Hematopoietic multipotent progenitor cell treated with erythropoietin and hydrocortisone succinate and interleukin-3 and kit ligand, for 6 days (in vitro differentiated cells): ENCODE measurements around the gene LPP.
"Not testable (repeated sequence)": the region's sequence is repeated elsewhere in the genome, so short reads cannot be mapped to it uniquely, and the experiment has no call there.

Experiments
- DNase-seq: peaks from one replicate; pipeline ENCODE4 v3.0.0-alpha.2; 2015

LPP gene

DNA sequence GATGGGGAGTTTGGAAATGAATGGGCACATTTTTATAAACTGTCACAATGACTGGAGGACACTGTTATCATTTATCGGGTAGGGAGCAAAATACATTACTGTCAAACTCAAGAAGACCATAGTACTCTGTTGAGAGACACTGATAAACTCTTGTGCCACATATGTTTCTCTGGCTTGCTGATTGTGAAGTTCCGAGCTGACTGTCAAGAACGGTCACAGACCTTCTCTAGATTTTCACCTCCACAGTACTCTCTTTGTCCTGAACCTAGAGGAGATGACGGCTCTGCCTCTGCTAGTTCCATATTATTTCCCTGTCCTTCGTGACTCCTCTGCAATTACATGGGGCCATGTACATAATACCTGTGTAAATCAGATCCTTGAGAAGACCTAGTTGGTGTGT is 451.9 kb downstream of the LPP start:
- peak; percentile 72 for DNase-seq

DNA sequence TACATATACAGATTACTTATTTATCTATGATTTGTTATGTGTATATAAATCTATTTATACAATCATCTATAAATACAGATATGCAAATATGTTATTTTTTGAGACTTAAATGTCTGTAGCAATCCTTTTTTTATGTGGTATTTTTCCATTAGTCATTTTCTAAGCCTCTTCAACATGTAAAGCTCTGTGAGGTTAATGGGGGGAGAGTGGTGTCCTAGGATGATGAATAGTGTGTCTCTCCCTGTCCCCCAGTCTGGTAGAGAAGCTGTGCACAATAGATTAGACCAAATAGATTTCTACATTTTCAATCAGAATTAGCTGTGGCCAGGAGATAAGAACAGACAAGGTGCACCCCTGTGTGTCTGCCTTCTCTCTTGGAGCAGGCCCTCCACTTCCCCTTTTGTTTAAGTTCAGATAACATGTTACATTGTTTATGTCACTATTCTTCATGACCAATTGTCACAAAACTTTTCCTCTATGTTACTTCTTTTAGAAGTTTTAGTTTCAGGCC is 453.9 kb downstream of the LPP start:
- DNase-seq = peak; percentile 75

DNA sequence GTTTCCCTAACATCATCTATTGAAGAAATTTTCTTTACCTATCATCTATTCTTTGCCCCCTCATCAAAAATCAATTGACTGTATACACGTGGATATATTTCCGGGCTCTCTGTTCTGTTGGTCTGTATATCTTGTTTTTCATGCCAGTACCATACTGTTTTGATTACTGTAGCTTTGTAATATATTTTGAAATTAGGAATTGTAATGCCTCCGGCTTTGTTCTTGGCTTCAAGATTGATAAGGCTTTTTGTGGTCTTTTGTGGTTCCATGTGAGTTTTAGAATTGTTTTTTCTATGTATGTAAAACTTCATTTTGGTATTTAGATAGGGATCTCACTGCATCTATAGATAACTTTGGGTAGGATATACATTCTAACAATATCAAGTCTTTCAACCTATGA is 454.4 kb downstream of the LPP start:
- DNase-seq = no peak

DNA sequence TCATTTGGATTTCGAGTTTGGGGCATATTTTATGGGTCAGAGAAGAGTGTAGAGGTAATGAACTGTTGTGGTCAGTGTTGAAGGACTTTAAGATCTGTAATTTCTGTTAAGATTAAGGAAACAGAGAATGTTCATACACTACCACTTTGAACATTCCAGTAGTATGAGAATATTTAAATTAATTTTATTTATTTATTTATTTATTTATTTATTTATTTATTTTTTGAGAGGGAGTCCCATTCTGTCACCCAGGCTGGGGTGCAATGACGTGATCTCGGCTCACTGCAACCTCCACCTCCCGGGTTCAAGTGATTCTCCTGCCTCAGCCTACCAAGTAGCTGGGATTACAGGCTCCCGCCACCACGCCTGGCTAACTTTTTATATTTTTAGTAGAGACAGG is 459.8 kb downstream of the LPP start:
- DNase-seq = not testable (repeated sequence)

DNA sequence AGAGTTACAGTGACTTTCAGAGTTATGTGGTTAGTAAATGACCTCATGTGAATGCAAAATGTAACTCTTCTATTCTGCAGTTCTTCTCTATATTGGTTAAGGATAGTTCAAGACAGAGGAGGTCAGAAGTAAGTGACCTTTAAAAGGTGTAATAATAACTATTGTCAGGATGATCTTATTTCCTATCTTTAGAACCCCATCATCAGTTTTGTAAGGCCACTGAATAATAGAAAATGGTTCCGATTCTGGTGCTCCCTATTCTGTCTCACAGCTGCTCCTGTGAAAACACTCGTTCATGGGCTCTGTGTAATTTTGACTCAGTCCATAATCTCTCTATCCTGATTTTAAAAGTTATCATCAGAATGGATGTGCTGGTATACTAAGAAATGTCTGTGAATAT is 463.3 kb downstream of the LPP start:
- DNase-seq = no peak

DNA sequence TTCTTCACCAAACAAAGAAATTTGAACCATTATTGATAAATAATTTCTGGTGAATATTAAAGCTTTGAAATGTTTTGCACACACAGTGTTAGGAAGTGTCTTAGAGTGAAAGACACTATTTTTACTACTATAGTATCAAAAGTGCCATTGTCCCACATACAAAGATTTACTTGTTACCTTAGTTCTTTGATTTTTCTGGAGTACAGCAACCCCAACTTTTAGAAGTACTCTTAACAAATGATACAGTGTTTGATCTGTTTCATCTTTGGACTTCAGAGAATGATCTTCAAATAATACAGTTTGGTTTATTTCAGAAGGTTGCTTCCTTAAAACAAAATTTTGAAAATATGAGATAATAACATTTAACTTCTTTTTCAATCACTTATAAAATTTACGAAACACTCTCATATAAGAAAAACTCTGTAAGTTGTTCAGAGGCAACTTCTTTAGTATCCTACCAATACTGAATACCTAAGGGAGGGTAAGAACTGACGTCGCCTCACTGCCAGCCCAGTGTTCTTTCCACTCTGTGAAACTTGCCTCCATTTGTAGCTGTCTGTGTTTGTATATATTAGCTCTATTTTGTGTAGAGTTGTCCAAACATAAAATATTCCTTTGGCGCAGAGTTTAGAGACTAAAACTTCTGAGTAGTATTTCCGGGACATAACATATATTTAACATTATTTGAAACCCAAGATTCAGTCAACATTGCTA is 464.2 kb downstream of the LPP start:
- no peak for DNase-seq

DNA sequence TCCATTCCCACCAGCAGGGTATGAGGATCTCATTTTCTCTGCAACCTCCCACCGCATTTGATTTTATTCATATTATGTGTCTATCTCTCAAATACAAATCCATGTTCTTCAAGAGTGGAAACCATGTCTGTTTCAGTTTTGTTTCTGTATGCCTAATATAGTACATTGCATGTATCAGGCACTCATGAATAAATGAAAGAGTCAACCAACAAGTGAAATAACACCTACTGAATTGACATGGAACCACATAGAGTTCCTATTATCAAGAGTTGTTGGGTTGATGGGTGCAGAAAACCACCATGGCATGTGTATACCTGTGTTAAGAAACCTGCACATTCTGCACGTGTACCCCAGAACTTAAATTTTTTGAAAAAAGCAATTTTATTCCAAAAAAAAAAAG is 466.8 kb downstream of the LPP start:
- no peak for DNase-seq

DNA sequence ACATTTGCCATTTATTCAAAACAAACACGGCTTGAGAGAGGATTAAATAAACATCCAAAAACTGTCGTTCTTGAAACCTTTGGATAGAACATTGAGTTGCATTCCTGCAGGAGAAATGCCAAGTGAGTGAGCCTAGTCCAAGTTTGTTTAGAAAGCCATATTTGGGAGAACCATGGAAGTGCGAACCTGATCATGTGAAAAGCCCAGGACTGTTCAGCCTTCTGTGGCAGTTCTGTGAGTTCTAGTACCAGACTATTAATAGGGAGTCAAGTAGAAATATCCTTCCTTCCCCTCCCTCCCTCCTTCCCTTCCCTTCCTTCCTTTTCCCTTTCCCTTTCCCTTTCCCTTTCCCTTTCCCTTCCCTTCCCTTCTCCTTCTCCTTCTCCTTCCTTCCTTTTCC is 470.4 kb downstream of the LPP start:
- no peak for DNase-seq

DNA sequence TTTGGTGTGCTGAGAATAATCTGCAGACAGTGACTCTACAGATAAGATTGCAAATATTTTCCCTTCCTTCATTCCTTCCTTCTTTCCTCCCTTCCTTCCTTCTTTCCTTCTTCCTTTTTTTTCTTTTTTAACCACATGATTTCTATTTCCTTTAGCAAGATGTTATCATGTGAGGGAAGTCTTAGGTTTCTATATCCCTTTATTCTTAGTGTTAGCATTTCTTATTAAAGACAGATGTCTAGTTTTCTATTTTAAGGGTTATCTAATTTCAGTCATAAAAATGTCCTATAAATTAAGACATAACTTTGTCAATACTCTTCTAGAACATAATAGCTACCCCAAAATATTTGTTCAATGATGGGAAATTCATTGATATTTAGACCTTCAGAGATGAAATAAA is 470.9 kb downstream of the LPP start:
- no peak for DNase-seq

DNA sequence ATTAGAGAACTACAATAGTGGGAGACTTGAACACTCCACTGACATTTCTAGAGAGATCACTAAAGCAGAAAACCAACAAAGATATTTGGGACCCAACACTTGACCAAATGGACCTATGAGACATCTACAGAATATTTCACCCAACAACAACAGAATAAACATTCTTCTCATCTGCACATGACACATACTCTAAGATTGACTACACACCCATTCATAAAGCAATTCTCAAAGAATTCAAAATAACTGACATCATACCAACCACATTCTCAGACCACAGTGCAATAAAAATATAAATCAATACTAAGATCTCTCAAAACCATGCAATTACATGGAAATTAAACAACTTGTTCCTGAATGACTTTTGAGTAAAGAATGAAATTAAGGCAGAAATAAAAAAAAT is 473.7 kb downstream of the LPP start:
- no peak for DNase-seq

DNA sequence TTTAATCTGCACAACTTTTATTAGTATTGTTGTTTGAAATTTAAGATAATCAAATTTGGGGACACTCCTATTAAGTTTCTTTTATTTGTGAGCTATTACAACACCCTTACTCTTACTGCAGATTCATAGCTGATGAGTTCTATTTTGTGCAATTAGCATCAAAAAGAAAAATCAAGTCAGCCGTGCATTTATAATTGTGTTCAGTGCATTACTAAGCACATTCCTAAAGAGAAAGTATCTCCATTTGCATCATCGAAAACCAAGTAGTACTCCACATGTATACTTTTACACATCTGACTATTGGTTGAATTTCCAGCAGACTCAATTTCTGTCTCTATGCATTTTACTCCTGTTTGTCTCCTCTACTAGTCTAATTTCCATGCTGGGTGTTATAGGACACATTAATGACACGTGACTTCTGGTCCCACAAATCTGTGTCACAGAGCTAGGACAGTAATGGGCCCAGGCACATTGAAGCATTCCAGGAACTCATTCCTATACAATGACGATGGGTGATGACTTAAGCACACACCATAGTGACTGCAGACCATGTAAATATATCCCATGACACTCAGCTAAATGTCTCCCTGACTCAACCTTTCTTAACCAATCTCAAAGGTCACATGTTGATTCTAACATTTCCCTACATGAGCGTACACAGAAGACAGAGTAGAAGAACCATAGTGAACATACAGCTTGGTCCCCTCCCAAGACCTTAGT is 477.5 kb downstream of the LPP start:
- no peak for DNase-seq

DNA sequence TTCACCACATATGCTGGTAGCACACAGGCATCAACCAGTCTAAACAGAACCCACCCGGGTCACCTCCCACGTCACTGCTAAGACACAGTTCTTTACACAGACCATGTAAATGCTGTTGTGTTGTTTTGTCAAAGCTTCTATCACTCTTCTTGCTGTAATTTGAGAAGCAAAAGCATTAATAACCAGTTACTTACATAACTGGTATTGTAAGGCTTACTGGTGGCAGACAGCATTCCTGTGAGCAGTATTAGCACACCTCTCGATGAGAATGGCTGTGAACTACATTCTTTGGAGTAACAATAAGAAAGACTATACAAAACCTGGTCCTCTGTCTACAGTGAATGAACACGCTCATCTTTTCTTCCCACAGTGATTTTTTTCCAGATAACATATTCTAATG is 479.2 kb downstream of the LPP start:
- DNase-seq = no peak

DNA sequence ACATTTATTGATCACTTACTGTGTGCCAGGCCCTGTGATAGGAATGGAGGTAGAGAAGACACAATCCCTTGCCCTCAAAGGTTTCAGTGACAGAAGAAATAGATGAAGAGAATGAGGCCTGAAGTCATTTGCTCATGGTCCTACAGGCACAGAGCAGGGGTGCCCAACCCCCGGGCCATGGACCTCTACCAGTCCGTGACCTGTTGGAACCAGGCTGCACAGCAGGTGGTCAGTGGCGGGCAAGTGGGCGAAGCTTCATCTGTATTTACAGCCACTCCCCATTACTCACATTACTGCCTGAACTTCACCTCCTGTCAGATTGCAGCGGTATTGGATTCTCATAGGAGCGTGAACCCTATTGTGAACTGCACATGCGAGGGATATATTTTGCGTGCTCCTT is 480.3 kb downstream of the LPP start:
- DNase-seq = no peak

DNA sequence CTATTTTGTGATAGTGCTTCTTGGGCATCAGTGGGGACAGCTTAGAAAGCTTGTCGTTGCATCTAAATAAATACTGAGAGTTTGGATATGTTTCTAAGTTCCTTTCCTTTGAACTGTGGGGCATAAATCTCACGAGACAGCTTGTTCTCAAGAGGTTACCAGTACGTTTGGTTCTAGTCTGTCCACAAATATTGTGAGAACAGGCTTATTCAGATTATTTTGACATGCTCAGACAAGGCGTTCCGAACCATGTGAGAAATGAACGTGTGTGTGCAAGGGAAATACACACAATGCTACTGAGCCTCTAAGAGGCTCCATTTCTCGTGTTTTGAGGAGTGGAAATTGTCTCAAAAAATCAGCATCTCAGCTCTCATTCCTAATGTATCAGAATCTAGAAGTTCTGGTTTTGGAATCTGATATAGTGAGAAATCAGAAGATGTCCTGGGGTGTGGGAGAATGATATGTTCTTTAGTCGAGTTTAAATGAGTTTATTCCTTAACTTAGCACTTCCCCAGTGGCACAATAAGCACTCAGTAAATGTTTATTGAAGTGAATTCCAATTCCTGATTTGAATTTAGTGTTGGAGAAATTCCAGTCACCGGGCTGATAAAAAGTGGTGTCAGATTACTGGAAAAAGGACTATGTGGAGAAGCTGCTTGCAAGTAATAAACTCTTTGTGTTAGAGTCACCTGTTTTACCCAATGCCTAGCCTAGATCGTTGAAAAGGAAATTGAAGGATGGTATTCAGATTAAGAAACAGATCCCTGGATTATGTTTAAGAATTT is 481.5 kb downstream of the LPP start:
- no peak for DNase-seq

DNA sequence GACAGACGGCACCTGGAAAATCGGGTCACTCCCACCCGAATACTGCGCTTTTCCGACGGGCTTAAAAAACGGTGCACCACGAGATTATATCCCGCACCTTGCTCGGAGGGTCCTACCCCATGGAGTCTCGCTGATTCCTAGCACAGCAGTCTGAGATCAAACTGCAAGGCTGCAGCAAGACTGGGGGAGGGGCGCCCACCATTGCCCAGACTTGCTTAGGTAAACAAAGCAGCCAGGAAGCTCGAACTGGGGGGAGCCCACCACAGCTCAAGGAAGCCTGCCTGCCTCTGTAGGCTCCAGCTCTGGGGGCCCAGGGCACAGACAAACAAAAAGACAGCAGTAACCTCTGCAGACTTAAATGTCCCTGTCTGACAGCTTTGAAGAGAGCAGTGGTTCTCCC is 482.3 kb downstream of the LPP start:
- not testable (repeated sequence) for DNase-seq

DNA sequence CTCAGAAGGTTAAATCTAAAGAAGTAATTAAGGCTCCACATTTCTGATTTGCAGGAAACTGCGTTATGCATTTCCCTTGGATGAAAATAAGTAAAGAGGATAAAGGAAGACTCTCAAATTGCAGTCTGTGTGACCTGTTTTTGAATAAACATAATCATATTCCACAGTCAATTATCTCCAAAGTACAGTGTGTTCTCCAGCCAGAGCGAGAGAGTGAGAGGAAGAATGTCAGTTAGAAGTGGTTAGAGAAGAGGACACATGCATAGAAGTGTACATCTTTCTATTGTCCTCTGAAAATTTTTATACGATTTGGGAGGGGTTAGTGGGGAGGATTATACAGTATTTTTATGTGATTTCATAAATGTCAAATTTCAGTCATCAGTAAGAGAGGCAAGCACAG is 487.1 kb downstream of the LPP start:
- DNase-seq = no peak

DNA sequence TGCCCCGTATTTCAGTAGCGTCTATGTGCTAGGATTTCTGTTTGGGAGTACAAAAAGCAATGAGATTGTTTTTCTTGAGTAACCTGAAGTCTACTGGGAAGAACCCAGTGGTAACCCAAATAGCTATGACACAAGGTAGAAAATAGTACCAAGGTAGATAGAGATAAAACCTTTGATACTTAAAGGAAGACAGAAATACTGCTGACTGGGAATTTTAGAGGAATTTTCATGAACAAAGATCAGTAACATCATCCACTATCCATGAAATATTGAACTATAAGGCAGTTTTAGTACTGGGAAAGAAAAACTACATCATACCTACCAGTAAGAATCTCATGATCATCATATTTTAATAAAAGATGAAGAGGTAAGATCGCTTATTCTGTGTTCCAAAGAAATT is 489.8 kb downstream of the LPP start:
- DNase-seq = no peak

DNA sequence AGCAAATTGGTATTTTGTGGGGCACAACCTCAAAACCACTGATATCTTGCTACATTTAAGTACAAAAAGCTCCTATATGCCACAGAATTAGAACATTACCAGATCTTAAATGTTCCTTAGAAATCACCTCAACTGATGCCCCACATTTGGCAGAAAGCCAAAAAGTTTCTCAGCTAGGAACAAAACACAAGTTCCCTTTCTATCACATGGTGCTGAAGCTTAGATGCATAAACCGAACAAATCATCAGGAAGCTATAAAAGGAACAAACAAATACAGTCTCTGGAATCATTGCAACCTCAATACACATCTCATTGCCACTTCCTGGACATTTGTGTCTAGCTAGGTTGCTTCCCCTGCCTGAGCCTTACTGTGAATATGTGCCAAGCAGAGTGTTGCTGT is 492.6 kb downstream of the LPP start:
- DNase-seq = peak; percentile 58

DNA sequence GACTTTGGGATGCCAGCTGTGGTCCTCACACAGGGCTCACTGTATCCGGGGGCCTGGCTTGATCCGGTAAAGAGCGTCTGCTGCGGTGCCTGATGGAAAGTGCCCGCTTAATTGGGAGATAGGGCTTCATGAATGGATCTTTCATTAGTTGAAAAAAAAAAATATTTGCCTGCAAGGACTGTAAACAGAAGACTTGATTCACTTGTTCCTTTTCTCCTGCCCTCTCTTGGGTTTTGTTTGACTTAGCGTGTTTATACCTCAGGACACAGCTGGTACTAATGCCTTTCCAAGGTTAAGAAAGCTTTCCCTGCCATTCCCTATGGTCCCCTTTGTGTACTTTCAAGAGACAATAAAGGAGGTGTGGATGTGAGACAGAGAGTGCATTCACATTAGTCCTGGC is 493.3 kb downstream of the LPP start:
- no peak for DNase-seq

DNA sequence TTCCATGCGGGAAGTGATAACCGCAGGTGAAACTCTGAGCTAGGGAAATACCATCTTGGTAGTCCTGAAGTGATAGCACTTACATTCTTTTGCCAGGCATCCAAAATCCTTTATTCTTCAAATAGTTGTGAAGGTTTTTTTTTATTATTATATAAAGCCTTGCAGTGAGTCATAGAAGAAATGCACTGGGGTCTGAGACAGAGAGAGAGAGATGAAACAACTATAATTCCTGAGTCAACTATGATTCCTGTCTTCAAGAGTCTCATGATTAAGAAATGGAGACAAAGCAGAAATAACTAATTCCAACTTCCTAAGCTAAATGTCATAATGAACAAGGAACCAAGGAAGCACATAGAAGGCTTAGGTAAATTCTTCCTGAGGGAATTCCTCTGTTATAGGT is 495.6 kb downstream of the LPP start:
- DNase-seq = no peak

DNA sequence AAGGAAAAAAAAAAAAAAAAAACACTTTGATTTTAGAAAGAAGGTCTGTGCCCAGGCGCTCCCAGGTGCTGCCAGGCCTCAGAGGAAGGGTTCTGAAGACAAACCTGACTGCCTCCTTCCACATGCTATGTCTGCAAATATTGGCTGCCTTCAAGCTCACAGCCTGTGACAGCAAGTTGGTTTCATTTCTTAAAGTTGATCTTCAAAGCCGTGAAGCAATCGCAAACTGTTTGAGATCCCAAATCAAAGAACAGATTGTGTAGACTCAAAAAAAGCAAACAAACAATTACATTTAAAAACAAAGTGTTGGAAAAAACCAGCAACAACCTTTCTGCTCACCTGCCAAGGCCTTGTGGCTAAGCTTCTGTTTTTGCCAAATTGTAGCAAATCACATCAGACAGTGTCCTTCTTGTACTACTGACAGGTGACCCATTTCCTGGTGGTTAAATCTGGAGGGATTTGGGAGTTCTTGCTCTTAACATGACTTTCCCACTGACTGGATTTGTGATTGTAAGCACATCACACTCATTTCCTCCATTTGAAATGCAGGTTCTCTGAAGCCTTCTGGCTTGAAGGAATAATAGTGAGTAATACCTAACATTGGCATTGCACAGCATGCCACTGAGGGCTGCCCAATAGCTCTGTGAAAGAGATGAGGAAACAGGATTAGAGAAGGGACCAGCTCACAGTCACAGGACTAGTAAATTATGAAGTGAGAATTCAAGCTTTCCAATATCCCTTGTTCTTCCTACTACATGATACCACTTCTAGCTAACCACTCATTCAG is 502.4 kb downstream of the LPP start:
- no peak for DNase-seq

DNA sequence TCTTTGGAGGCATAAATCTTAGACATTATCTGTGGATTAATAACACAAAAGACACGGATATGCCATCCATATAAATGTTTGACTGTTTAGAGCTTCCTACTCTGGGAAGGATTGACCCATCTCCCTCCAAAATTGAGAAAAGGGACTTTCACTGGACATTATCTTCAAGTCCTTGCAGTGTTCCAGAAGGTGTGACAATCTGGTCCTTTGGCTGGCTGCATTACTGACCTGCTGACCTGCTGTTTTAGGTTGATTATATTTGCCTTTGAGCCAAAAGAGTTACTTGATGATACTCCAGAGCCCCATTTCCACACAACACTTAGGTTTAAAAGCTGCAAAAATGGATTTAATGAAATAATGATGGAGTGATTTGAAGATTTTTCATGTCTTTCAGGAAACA is 504.6 kb downstream of the LPP start:
- no peak for DNase-seq

DNA sequence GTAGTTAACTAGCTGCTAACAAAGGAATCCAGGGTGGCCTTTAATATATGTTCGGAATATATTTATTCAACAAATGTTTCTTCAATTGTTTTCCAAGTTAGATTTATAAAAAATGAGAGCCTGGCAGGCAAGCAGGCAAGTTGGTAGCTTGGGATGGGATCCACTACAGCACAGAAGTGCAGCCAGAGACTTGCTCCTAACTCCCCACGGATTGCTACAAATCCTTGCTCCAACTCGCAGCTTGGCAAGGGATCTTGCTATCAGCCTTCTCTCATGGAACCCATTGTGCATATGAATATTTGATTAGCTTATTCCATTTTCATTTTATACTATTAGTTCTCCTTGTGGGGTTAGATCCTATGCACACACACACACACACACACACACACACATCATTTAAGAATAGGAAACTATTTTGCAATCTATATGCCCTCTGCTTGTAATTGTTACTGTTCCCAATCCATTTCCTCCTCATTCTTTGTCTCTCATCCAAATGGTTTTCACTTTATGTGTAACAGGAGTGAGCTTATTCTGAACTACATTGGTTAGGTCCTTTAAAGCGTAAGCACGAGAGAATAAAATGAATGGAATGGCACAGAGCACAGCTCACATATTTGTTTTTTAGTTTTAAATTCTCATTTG is 505.6 kb downstream of the LPP start:
- DNase-seq = no peak
